ENCODE measurements around the gene CSRNP3.

Gene CSRNP3

GRCh38 chr2:165524720-165525119, 55.2 kb downstream of the CSRNP3 start:
- Histone ChIP-seq H3K27ac (ENCODE audit: extremely low read depth, low read depth, low read length) (no peak overlapping the region), H3K4me3 (ENCODE audit: low read depth, low read length) (no peak overlapping the region), H3K4me1 (ENCODE audit: control insufficient read depth, insufficient read depth, low read length) (no peaks in the 10 kb centered on the region), H3K36me3 (ENCODE audit: control insufficient read depth in 2 of 2, insufficient read depth in 1 of 2, low read length in 2 of 2) (no peaks in the 10 kb centered on the region), H3K9me3 (ENCODE audit: control insufficient read depth, insufficient read depth, low read depth, low read length) (no peaks in the 10 kb centered on the region)
- POLR2A ChIA-PET = no interaction called here
- CTCF ChIA-PET = no interaction called here
- TF ChIP-seq ZNF785 (tag by site-specific recombination; IDR thresholded peaks at IDR 0.05) (no peak), MZF1 (tag by site-specific recombination; IDR thresholded peaks at IDR 0.05; ENCODE audit: borderline replicate concordance) (no peak), ZNF658 (tag by site-specific recombination; IDR thresholded peaks at IDR 0.05) (no peak), ZNF610 (tag by site-specific recombination; IDR thresholded peaks at IDR 0.05; ENCODE audit: borderline replicate concordance) (no peak), ATF2 (tag by site-specific recombination; IDR thresholded peaks at IDR 0.05; ENCODE audit: low read depth) (no peak), ZNF133 (tag by site-specific recombination; IDR thresholded peaks at IDR 0.05) (no peak), GLI4 (tag by site-specific recombination; IDR thresholded peaks at IDR 0.05) (no peak), BCL11B (tag by site-specific recombination; IDR thresholded peaks at IDR 0.05; ENCODE audit: low read depth) (no peak), ZNF549 (tag by site-specific recombination; IDR thresholded peaks at IDR 0.05) (no peak), WT1 (tag by site-specific recombination; IDR thresholded peaks at IDR 0.05) (no peak), ZNF514 (tag by site-specific recombination; IDR thresholded peaks at IDR 0.05) (no peak), ZBTB26 (tag by site-specific recombination; optimal IDR thresholded peaks at IDR 0.05) (no peak), GLI2 (tag by site-specific recombination; IDR thresholded peaks at IDR 0.05; ENCODE audit: borderline replicate concordance, low read depth) (no peak), SETDB1 (IDR thresholded peaks at IDR 0.05; ENCODE audit: insufficient read length, low read length) (no peak), ZBTB17 (tag by site-specific recombination; IDR thresholded peaks at IDR 0.05) (no peak), ZNF311 (tag by site-specific recombination; IDR thresholded peaks at IDR 0.05; ENCODE audit: borderline replicate concordance) (no peak), ZFP41 (tag by site-specific recombination; IDR thresholded peaks at IDR 0.05; ENCODE audit: borderline replicate concordance) (no peak)

GRCh38 chr2:165528691-165529090, 59.2 kb downstream of the CSRNP3 start:
- Histone ChIP-seq H3K4me1 (ENCODE audit: control insufficient read depth, insufficient read depth, low read length) (no peaks in the 10 kb centered on the region), H3K4me3 (ENCODE audit: low read depth, low read length) (no peak overlapping the region), H3K36me3 (ENCODE audit: control insufficient read depth in 2 of 2, insufficient read depth in 1 of 2, low read length in 2 of 2) (no peaks in the 10 kb centered on the region), H3K9me3 (ENCODE audit: control insufficient read depth, insufficient read depth, low read depth, low read length) (no peaks in the 10 kb centered on the region), H3K27ac (ENCODE audit: extremely low read depth, low read depth, low read length) (no peak overlapping the region)
- CTCF ChIA-PET = no interaction called here
- POLR2A ChIA-PET = no interaction called here
- TF ChIP-seq ZNF211 (tag by site-specific recombination; IDR thresholded peaks at IDR 0.05; ENCODE audit: low read depth) (no peak), ZNF148 (tag by site-specific recombination; IDR thresholded peaks at IDR 0.05; ENCODE audit: borderline replicate concordance) (no peak), ZNF335 (tag by site-specific recombination; conservative IDR thresholded peaks at IDR 0.05) (no peak), ZNF530 (tag by site-specific recombination; IDR thresholded peaks at IDR 0.05; ENCODE audit: low read depth) (no peak), ZNF354C (tag by site-specific recombination; IDR thresholded peaks at IDR 0.05; ENCODE audit: borderline replicate concordance, low read depth) (no peak), PRDM6 (tag by site-specific recombination; IDR thresholded peaks at IDR 0.05) (no peak), AEBP2 (tag by site-specific recombination; IDR thresholded peaks at IDR 0.05; ENCODE audit: borderline replicate concordance) (no peak), BCL6B (tag by site-specific recombination; IDR thresholded peaks at IDR 0.05) (no peak), ZNF37A (tag by site-specific recombination; IDR thresholded peaks at IDR 0.05) (no peak)
